ENCODE results near the gene FAM50B. TPM values are rescaled to one million over a fixed set of nuclear protein-coding genes. Genes with fewer than 3 reads are reported as not detected.

The FAM50B gene
- total RNA-seq (ENCODE audit: unreplicated experiment), result 3.6 TPM
- long read RNA-seq, transcript FAM50B-202 (1 exons, 1,935 nt), result major isoform, 5 of 8 reads
- long read RNA-seq, partial matches to known transcripts, result 0 of 8 reads
- long read RNA-seq, other reads (novel, unspliced or antisense), result 0 of 8 reads

DNA sequence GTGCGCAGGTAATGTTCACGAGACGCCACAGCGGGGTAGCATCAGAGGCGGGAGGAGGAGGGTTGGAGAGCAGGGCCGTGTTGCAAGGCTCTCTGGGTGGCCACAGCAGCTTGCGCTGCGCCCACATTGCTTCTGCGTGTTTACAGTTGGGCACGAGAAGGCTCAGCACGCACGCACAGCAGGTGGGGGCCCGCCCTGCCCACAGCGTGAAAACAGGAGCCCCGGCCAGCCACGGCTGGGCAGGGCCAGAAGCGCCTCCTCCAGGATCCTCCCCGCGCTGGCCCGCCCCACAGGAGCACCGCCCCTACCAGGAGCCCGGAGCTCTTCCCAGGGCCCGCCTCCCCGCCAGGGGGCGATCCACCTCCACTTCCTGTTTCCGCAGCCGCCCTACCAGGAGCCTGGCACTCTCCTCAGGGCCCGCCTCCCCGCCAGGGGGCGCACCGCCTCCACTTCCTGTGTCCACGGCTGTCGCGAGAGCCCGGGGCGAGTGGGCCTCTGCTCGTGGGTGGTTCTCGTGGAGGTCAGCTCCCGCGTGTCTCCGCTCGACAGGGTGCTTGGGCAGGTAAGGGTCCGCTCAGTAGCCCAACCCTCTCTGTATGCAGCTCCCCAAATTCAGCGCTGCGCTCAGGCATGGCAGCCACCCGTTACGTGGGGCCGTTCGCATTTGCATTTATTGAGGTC is at the start of gene FAM50B:
FAM50B (plus strand) TSS at position 449 of the 681 bp plus-strand sequence. CDS start 439 bp downstream, outside the sequence.
- DNase-seq, result peak; percentile 98
- Mint-ChIP-seq H3K27me3 (ENCODE audit: unreplicated experiment) (peaks cover 7% of the 10 kb centered on the region), H3K4me1 (ENCODE audit: low read depth, unreplicated experiment) (peaks cover 1% of the 10 kb centered on the region), H3K9me3 (ENCODE audit: unreplicated experiment) (peaks cover 10% of the 10 kb centered on the region), H3K4me3 (ENCODE audit: unreplicated experiment) (peak within 1 kb of the TSS; percentile 88), H3K27ac (ENCODE audit: unreplicated experiment) (peak within 1 kb of the TSS; percentile 19), H3K36me3 (ENCODE audit: unreplicated experiment) (no peaks in the 10 kb centered on the region)
- peak; percentile 100 for TF ChIP-seq CTCF (IDR thresholded peaks at IDR 0.05; ENCODE audit: partially characterized antibody, unreplicated experiment)

DNA sequence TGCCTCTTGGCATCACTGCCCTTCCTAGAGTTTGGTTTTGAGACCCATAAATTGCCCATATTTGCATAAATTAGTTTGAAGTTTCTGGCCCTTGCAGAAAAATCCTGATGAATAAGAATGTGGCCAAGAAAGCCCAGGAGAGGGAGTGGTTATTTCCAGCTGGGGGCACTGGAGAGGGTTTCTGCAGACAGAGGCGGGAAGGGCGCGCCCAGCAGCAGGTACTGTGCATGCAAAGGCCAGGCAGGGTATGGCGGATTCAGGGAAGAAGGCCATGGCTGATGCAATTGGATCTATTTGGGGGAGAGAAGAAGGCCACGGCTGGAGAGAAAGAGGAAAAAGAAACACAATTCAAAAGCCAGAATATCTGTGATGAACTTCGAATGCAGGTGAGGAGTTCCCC is 49.5 kb upstream of the FAM50B start:
- no peak overlapping the region for H3K27ac Mint-ChIP-seq (ENCODE audit: unreplicated experiment)

GRCh38 chr6:3800850-3801591 is 48.2 kb upstream of the FAM50B start:
- Mint-ChIP-seq H3K4me3 (ENCODE audit: unreplicated experiment) (no peak overlapping the region), H3K9me3 (ENCODE audit: unreplicated experiment) (peaks cover 3% of the 10 kb centered on the region), H3K27me3 (ENCODE audit: unreplicated experiment) (no peaks in the 10 kb centered on the region), H3K36me3 (ENCODE audit: unreplicated experiment) (no peaks in the 10 kb centered on the region), H3K4me1 (ENCODE audit: low read depth, unreplicated experiment) (no peaks in the 10 kb centered on the region), H3K27ac (ENCODE audit: unreplicated experiment) (no peak overlapping the region)
- DNase-seq, result no peak
- no peak for TF ChIP-seq CTCF (IDR thresholded peaks at IDR 0.05; ENCODE audit: partially characterized antibody, unreplicated experiment)

More for the DNA sequence above, 49.5 kb upstream of the FAM50B start:
- Mint-ChIP-seq H3K4me1 (ENCODE audit: low read depth, unreplicated experiment) (no peaks in the 10 kb centered on the region), H3K9me3 (ENCODE audit: unreplicated experiment) (peaks cover 3% of the 10 kb centered on the region), H3K36me3 (ENCODE audit: unreplicated experiment) (no peaks in the 10 kb centered on the region), H3K4me3 (ENCODE audit: unreplicated experiment) (no peak overlapping the region), H3K27me3 (ENCODE audit: unreplicated experiment) (no peaks in the 10 kb centered on the region)
- TF ChIP-seq CTCF (IDR thresholded peaks at IDR 0.05; ENCODE audit: partially characterized antibody, unreplicated experiment), result no peak
- no peak for DNase-seq

DNA sequence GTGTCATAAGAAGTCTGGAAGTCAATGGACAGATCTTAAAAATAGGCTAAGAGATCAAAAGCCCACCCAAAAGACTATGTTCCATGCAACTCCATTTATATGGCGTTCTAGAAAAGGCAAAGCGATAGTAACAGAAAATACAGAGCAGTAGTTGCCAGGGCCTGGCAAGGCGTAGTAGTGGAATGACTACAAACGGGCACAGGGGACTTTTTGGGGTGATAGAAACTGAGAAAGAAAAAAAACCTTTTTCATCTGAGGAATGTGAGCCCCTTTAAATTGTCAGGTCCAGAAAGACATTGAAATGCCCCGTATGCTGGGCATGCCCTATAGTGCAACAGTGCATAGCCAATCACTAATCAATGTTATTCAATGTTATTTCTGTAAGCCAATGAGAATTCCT is 47.2 kb upstream of the FAM50B start:
- Mint-ChIP-seq H3K27me3 (ENCODE audit: unreplicated experiment) (no peaks in the 10 kb centered on the region), H3K4me3 (ENCODE audit: unreplicated experiment) (no peak overlapping the region), H3K4me1 (ENCODE audit: low read depth, unreplicated experiment) (no peaks in the 10 kb centered on the region), H3K27ac (ENCODE audit: unreplicated experiment) (no peak overlapping the region), H3K9me3 (ENCODE audit: unreplicated experiment) (peaks cover 3% of the 10 kb centered on the region), H3K36me3 (ENCODE audit: unreplicated experiment) (no peaks in the 10 kb centered on the region)
- no peak for DNase-seq
- no peak for TF ChIP-seq CTCF (IDR thresholded peaks at IDR 0.05; ENCODE audit: partially characterized antibody, unreplicated experiment)

Data from glutamatergic neuron (in vitro differentiated cells).